ENCODE data around the gene FAM240A. TPM values are rescaled to one million over a fixed set of nuclear protein-coding genes. Genes with fewer than 3 reads are reported as not detected.
"Not testable (repeated sequence)": the region's sequence is repeated elsewhere in the genome, so short reads cannot be mapped to it uniquely, and the experiment has no call there.

Gene FAM240A
- total RNA-seq, result not detected in 2 replicates
- polyA plus RNA-seq (2012), result not detected

DNA sequence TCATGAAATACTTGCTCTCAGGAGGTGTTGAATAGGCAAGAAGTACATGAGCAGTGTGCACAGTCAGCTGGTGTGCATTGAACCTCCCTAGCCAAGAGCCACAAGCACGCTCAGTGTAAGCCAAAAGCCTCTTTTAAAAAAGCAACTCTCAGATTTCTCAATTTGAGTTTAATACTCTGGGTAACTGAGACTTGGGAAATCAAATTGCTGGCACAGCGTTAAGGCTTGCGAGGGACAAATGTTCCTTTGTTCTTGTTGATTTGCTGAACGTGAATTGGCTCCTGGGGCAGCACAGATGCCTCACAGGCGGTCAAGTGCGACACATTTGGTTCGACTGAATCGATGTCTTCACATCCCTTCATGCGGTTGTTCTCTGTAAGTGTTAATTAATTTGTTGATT lies at the start of gene FAM240A:
Gene FAM240A, plus strand, starts transcription at position 202 of the 400 bp plus-strand sequence. Its CDS starts 159 bp downstream, at position 361.
- DNase-seq (ENCODE audit: low read depth), result peak; percentile 11

DNA sequence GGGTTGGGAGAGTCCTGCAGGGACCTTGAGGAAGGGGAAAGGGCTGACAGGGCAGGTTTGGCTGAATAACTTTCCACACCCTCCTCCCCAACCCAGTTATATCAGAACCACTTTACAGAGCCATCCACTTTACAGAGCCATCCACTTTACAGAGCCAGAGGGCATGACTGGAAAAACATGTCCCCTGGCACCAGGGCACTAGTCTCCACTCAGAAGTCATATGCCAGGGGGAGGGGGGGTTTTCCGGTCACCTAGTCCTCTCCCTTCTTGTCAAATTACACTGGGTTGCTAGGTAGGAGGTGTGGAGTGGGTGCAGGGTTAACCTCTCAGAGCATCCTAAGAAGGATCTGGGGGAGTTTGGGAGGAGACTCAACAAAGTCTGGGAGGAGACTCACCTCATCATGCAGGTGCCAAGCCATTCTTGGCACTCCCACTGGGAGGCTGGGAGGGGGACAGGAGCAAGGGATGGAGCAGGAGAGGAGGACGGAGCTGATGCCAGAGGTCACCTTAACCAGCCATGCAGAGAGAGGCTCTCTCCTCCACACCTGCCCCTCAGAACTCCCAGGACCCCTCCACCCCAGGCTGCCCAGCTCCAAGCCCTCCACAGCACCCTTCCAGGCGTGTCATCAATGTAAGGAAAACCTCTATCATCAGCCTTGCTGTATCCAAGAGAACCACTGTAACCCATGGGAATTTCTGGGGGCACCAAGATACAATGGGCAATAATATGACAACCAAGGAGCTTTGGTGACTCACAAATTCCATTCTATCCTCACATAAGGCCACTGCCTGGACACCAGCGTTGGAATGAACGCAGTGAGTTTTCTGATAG lies 47.9 kb upstream of the FAM240A start:
- DNase-seq (ENCODE audit: low read depth), result peak; percentile 31

DNA sequence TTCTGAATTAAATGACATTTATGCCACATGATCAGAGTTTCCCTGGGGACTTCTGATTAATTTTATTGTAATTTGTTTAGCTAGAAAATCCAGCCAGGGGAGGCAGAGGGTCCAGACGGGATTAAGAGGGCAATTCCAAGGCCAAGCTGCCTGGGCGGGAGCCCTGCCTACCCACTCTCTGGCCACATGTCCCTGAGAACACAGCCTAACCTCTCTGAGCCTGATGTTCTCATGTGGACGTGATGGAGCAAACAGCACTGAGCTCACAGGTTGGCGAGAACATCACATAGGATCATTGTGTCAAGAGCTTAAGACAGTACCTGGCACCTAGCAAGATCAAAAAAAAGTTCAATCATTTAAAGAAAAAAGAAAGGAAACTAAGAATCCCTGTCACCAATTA lies 47.2 kb upstream of the FAM240A start:
- no peak for DNase-seq (ENCODE audit: low read depth)

DNA sequence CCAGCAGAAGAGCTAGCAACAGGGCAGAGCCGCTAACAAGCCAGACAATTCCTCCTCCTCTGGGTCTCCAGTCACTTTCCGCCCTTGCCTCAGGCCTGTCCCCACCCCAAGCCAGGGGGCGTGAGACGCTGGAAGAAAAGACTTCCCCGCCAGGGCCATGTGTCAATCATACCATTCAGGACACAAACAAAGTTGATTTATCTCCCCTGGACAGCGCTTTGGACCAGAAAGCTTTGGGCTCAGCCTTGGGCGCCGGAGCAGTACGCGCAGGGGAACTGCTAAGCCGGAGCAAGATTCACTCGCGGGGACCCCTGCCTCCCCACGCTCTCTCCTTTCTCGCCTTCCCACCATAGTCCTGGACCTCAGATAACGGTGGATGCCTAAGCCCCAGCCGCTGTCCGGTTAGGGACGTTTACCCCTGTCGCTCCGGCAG lies 46.7 kb upstream of the FAM240A start:
- peak; percentile 55 for DNase-seq (ENCODE audit: low read depth)

DNA sequence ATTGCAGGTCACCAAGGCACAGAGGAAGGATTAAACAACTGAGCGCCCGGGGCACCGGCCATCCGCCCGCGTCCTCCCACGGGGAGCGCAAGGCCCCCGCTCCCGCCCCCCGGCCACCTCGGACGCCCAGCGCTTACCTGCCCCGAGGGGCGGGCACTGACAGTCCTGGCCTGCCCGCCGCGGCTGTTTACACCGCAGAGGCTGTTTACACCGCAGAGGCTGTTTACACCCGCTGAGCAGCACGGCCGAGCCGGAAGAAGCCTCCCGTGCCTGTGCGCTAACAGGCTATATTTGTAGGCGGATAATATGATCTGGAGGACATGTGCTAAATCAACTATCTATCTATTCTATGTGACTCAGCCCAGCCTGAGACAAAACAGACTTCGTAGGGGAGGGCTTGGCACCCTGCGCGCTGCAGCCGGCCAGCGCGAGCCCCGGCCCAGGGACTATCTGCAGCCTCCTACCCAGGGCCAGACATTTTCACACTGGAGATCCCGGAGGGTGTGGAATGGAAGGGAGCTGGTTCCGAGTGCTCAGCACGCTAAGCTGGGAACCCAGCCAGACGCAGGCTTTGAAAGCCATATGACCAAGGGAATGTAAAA lies 46.2 kb upstream of the FAM240A start, which contains the start of gene LRRC2:
Gene LRRC2, minus strand, starts transcription at position 263 of the 602 bp plus-strand sequence. CDS start 14,711 bp downstream, outside the sequence.
- DNase-seq (ENCODE audit: low read depth), result peak; percentile 92

DNA sequence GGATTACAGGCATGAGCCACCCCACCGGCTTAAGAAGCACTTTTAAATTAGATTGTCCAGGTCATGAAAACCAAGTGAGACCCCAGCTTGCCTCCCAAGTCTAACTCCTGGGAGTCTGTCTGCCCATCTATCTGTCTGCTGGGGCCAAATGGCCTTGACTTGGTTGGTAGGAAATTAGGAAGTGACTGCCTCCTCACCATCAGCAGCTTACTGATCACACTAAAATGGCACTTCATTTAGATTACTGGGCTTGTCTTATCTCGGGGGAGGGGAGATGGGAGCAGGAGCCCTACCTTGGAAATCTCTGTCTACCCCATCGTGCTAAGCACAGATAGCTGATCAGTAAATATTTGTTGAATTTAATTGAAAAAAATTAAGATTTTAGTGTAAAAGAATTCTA lies 40.6 kb upstream of the FAM240A start:
- DNase-seq (ENCODE audit: low read depth), result no peak

DNA sequence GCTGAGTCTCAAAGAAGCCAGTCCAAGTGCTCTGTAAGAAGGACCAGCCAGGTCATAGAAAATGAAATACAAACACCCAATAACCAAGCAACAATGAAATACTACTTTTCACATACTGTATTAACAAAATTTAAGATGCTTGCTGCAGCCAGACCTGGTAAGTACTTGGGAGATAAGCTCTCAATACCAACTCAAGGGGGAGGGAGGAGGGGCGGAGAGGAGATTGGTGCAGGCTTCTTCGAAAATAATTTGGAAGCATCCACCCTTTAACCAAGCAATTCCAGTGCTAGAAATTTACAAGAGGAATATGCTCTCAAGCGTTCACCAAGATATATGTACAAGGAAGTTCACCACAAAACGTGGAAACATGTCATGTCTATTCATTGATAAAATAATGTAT lies 38.6 kb upstream of the FAM240A start:
- DNase-seq (ENCODE audit: low read depth), result no peak

DNA sequence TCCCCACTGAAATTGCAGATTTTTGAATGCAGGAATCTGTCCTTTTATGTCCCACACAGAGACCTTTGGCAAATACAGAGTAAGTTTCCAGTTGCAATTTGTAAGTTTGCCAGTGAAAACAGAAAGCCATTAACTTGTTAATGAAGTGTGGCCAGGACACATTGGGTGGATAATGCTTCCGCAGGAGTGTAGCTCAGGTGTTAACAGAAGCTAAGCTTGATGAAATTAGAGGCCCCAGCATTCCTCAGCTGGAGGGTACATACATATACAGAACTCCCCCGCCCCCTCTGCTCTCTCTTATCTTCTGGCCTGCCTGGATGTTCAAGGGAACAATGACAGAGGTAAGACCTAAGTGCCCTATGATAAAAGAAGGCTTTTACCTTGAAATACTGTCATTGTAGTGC lies 38.1 kb upstream of the FAM240A start:
- no peak for DNase-seq (ENCODE audit: low read depth)

DNA sequence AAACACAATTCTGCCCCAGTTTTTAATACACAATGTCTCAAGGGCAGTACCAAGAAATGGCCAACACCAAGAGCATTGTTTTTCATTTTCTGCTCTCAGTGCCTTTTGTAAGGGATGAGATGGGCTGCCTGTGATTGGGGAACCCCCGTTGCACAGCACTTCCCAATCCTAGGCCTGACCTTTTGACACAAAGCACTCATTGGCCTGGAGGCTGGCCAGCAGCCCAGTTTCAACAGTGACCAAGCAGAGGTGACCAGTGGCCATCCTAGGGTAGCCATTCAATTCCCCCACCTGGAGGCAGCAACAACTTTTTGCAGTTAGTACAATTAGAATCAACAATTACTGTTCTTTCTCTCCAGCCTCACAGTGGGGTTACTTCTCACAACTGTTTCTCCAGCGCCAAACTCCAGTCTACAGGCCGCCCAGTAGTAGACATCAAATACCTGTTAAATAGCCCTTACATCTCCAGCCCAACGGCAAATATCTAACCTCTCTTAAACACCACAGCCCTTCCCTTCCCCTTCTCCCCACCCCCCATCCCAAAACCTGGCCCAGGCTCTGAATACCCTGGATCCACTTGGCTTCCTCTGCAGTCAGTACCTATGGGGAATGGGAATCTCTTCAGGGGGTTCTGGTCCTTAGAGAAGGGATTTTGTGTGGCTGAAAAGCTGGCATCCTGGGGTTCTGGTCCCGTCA lies 37.3 kb upstream of the FAM240A start:
- DNase-seq (ENCODE audit: low read depth), result no peak

DNA sequence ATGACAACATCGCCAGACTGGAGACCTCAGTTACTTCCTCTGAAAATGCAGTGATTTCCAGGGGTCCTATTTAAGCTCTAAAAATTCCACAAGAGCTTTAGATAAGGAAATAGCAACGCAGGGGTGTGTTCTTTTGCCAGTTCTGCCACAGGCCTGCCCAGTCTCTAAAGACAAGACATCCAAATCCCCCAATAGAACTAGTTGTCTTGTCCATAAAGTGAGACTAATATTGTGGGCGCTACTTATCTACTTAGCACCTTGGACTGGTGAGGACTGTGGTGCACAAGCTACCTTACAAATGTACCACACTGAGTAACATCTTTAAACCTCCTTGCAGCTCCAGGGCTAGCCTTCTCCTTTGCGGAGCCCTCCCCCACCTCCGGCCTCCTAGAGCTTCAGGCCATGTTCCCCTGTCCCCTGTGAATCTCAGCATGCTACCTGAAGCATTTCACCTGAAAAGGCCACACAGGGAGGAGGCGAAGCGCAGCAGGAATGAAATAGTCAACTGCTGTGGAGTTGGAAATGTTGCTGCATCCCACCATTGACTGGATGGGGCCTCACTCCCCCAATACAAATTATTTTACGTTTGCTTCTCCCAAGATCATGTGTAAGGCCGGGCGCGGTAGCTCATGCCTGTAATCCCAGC lies 36.6 kb upstream of the FAM240A start:
- DNase-seq (ENCODE audit: low read depth), result no peak

DNA sequence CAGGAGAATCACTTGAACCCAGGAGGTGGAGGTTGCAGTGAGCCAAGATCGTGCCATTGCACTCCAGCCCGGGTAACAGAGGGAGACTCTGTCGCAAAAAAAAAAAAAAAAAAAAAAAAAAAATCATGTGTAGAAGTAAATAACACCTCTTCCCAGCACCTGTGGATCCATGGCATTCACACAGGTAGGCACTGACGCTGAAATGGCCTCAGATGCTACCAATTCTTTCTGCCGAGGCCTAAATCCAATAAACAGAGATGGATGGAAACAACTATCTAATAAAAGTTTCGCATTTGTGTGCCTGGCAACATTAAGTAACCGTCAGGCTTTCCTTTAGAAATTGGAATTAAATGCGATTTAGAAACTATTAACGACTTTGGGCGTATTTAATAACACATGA lies 35.9 kb upstream of the FAM240A start:
- no peak for DNase-seq (ENCODE audit: low read depth)

DNA sequence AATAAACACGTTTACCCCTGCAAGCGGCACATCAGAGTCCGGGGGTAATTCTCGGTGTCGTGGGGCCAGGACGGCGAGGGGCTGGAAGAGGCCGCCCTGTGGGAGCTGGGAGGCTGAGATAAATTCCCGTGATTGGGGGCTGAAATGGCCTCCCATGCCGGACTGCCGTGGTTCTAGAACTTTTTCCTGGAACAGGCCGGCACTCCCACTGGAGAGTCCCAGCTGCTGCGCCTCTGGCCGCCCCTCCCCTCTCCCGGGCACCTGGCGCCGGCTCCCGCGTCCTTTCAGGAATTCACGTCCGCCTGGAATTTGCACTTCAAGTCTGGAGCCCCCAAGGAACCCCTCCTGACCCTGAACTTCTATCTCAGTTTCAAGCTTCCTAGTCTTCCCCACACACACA lies 35.4 kb upstream of the FAM240A start:
- no peak for DNase-seq (ENCODE audit: low read depth)

DNA sequence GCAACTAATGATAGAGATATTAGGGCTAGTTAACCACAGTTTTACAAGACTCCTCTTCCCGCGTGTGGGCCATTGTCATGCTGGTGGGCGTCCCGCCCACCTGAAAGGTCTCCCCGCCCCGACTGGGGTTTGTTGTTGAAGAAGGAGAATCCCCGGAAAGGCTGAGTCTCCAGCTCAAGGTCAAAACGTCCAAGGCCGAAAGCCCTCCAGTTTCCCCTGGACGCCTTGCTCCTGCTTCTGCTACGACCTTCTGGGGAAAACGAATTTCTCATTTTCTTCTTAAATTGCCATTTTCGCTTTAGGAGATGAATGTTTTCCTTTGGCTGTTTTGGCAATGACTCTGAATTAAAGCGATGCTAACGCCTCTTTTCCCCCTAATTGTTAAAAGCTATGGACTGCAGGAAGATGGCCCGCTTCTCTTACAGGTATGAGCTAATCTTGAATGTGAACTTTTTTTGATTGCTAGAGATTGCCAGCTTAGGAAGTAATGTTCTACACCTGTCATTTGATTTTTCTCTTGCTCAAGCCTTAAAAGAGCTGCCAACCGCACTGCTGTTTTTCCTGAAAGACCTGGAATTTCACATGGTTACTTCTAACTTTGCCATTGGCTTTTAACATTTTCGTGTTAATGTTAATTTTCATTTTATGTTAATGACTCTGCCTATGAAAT lies 34.6 kb upstream of the FAM240A start:
- DNase-seq (ENCODE audit: low read depth), result not testable (repeated sequence)

DNA sequence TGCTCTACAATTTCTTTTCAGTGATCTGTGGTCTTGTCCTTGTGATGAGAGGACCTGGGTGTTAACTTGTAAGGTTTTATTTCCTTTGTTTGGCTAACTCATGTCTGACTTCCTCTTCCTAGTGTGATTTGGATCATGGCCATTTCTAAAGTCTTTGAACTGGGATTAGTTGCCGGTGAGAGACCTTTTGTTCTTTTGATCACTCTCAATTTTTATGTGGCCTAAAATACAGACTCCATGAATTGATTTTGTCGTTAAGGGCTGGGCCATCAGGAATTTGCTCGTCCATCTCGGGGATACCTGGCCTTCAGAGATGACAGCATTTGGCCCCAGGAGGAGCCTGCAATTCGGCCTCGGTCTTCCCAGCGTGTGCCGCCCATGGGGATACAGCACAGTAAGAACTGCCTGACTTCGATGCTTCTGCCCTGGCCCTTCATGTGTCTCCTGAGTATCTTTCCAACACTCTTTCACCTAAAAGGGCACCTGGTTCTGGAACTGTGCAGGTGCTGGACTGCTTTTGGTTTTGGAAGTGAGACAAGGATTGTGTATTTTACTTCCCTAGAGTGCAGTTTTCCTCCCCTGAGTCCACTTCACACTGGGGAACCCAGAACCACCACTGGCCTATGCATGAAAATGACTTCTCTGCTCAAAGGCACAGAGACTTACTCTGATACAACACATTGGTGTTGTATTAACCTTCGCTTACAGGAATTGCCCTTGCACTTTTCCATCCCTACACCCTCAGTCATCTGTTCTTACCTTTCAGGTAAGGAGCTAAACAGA lies 33.2 kb upstream of the FAM240A start:
- DNase-seq (ENCODE audit: low read depth), result no peak

DNA sequence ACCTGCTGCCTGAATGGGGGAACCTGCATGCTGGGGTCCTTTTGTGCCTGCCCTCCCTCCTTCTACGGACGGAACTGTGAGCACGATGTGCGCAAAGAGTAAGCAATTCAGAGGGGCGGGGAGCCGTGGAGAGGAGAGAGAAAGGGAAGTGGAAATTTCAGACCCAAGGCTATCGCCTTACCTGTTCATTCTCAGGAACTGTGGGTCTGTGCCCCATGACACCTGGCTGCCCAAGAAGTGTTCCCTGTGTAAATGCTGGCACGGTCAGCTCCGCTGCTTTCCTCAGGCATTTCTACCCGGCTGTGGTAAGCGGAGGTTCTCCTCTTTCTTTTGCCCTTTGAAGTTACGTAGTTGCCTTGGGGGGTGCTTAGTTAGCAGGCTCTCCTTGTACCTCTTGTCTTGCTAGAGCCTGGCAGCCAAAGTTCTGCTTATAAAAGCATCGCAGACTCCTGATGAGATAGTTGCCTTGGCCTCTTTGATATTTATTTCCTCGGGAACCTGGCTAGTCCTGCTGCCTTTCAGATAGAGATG lies 32.5 kb upstream of the FAM240A start:
- DNase-seq (ENCODE audit: low read depth), result no peak

DNA sequence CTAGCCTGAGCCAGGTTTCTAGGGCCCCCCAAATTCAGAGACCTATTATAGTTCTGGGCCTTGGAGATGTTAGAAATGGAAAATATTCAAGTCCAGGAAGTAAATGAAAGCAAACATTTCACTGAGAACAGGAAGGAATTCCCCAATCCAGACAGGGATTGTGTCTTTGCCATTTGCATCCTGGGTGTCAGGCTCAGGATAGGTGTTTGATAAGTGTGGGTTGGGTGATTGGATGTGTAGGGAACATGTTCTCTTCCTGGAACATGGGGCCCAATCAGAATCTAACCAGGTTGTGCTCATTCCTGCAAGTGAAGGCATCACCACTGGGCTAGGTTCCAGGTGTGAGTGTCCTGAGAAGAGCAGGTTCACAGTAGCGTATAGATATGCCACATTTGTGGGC lies 31.6 kb upstream of the FAM240A start:
- no peak for DNase-seq (ENCODE audit: low read depth)

DNA sequence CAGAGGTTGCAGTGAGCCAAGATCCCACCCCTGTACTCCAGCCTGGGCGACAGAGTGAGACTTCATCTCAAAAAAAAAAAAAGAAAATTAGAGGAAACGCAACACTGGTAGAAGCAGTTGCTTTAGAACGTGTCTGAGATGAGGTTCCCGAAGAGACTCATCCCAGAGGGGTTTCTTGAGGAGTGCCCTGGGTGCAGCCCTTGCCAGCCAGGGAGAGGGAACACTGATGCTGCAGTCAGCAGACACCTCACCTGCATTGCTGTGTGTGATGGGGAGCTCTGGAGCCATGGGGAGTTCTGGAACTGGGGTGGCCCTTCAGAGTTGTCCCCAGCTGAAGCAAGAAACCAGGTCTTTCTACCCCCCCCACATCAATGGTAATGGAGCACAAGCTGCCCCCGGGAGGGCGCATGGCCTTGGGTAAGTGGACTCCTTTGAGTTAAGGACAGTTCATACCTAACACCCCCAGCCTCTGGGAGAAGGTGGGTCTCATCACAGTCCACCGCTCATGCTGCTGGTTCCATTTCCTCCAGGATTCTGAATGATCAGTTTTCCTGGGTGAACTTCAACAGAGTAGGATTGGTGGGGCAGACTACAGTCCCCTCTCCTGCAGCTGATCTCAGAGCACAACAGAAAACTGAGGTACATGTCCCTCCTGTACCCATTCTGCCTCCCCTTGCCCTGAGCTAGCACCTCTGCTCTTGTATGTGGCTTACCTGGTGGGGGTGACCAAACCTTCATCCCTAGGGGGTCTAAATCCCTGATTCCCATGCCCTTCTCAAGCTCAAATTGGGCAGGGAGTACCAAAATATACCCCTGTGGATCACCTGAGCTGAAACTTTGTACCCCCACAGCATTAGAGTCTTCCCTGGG lies 27.5 kb upstream of the FAM240A start:
- no peak for DNase-seq (ENCODE audit: low read depth)

DNA sequence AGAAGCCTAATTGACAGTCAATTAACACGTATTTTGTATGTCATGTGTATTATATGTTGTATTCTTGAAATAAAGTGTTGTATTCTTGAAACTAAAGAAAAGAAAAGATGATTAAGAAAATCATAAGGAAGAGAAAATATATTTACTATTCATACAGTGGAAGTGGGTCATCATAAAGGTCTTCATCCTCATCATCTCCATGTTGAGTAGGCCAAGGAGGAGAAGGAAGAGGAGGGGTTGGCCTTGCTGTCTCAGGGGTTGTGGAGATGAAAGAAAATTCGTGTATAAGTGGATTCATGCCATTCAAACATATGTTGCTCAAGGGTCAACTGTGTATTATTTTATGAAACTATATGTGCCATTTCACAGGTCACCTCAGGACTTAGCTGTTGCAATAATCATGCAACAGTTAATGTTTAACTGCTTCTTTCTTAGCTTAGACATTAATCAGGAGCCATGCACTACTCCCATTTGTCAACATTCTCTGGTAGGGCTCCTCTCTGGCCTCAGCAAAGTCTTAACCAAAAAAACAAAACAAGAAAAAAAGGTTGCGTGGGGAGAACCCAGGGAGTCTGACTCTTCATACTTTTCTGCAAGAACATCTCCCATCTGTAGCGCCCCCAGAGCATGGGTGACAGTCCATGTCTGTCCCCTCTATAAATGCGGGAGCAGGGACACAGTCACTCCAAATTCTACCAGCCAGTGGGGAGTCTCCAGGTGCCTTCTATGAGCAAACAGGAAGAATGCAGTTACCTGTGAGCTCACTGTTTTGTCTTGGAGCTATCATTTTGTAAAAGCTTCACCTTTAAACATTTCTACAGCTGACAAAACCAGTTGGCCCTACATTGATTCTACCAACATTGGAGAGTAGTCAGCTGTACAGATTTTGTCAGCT lies 26.3 kb upstream of the FAM240A start:
- no peak for DNase-seq (ENCODE audit: low read depth)
